ENCODE data around the gene DTNB.

DTNB gene

GRCh38 chr2:25587361-25587760, 86.0 kb downstream of the DTNB start:
- Histone ChIP-seq H3K27me3 (ENCODE audit: insufficient read depth, low read length) (no peaks in the 10 kb centered on the region), H3K4me1 (ENCODE audit: insufficient read depth, low read length) (peaks cover 23% of the 10 kb centered on the region), H3K36me3 (ENCODE audit: insufficient read depth, low read length) (no peaks in the 10 kb centered on the region), H3K27ac (ENCODE audit: low read depth, low read length) (no peak overlapping the region), H3K9ac (ENCODE audit: low read depth, low read length) (no peak overlapping the region), H3K9me3 (ENCODE audit: insufficient read depth, low read depth, low read length) (no peaks in the 10 kb centered on the region), H3K4me3 (ENCODE audit: low read length) (no peak overlapping the region)
- WGBS = 89% methylated on average over 3 of the region's 4 CpGs

GRCh38 chr2:25586726-25587144, 86.6 kb downstream of the DTNB start:
- Histone ChIP-seq H3K36me3 (ENCODE audit: insufficient read depth, low read length) (no peaks in the 10 kb centered on the region), H3K4me1 (ENCODE audit: insufficient read depth, low read length) (peaks cover 23% of the 10 kb centered on the region), H3K27ac (ENCODE audit: low read depth, low read length) (no peak overlapping the region), H3K4me3 (ENCODE audit: low read length) (no peak overlapping the region), H3K9ac (ENCODE audit: low read depth, low read length) (no peak overlapping the region), H3K9me3 (ENCODE audit: insufficient read depth, low read depth, low read length) (no peaks in the 10 kb centered on the region), H3K27me3 (ENCODE audit: insufficient read depth, low read length) (no peaks in the 10 kb centered on the region)
- WGBS = 87% methylated on average over 4 of the region's 4 CpGs

GRCh38 chr2:25585189-25585588, 88.2 kb downstream of the DTNB start:
- Histone ChIP-seq H3K36me3 (ENCODE audit: insufficient read depth, low read length) (no peaks in the 10 kb centered on the region), H3K4me3 (ENCODE audit: low read length) (no peak overlapping the region), H3K27me3 (ENCODE audit: insufficient read depth, low read length) (no peaks in the 10 kb centered on the region), H3K4me1 (ENCODE audit: insufficient read depth, low read length) (peaks cover 23% of the 10 kb centered on the region), H3K9ac (ENCODE audit: low read depth, low read length) (no peak overlapping the region), H3K9me3 (ENCODE audit: insufficient read depth, low read depth, low read length) (no peaks in the 10 kb centered on the region), H3K27ac (ENCODE audit: low read depth, low read length) (no peak overlapping the region)
- 83% methylated on average over 3 of the region's 3 CpGs for WGBS

GRCh38 chr2:25582077-25582830, 91.1 kb downstream of the DTNB start:
- Histone ChIP-seq H3K27ac (ENCODE audit: low read depth, low read length) (no peak overlapping the region), H3K9ac (ENCODE audit: low read depth, low read length) (no peak overlapping the region), H3K4me3 (ENCODE audit: low read length) (no peak overlapping the region), H3K4me1 (ENCODE audit: insufficient read depth, low read length) (peaks cover 15% of the 10 kb centered on the region), H3K27me3 (ENCODE audit: insufficient read depth, low read length) (no peaks in the 10 kb centered on the region), H3K36me3 (ENCODE audit: insufficient read depth, low read length) (no peaks in the 10 kb centered on the region), H3K9me3 (ENCODE audit: insufficient read depth, low read depth, low read length) (no peaks in the 10 kb centered on the region)
- whole genome bisulfite sequencing = 96% methylated on average over 10 of the region's 10 CpGs

GRCh38 chr2:25576596-25576995, 96.8 kb downstream of the DTNB start:
- no peak overlapping the region for H3K9ac ChIP-seq (ENCODE audit: low read depth, low read length)
- peaks cover 6% of the 10 kb centered on the region for H3K36me3 ChIP-seq (ENCODE audit: insufficient read depth, low read length)
- no peak overlapping the region for H3K4me3 ChIP-seq (ENCODE audit: low read length)
- H3K27ac ChIP-seq (ENCODE audit: low read depth, low read length) = no peak overlapping the region
- no peaks in the 10 kb centered on the region for H3K4me1 ChIP-seq (ENCODE audit: insufficient read depth, low read length)
- H3K9me3 ChIP-seq (ENCODE audit: insufficient read depth, low read depth, low read length) = no peaks in the 10 kb centered on the region
- H3K27me3 ChIP-seq (ENCODE audit: insufficient read depth, low read length) = no peaks in the 10 kb centered on the region
- 97% methylated on average over 6 of the region's 7 CpGs for WGBS

- no peaks in the 10 kb centered on the region for H3K4me1 ChIP-seq (ENCODE audit: insufficient read depth, low read length)
- H3K27ac ChIP-seq (ENCODE audit: low read depth, low read length) = no peak overlapping the region
- no peak overlapping the region for H3K9ac ChIP-seq (ENCODE audit: low read depth, low read length)
- no peaks in the 10 kb centered on the region for H3K9me3 ChIP-seq (ENCODE audit: insufficient read depth, low read depth, low read length)
- peaks cover 6% of the 10 kb centered on the region for H3K36me3 ChIP-seq (ENCODE audit: insufficient read depth, low read length)
- H3K27me3 ChIP-seq (ENCODE audit: insufficient read depth, low read length) = no peaks in the 10 kb centered on the region
- 95% methylated on average over 3 of the region's 3 CpGs for WGBS
- H3K4me3 ChIP-seq (ENCODE audit: low read length) = no peak overlapping the region
Measured at GRCh38 chr2:25572638-25573037, 100.7 kb downstream of the DTNB start.

- H3K27ac ChIP-seq (ENCODE audit: low read depth, low read length) = no peak overlapping the region
- H3K36me3 ChIP-seq (ENCODE audit: insufficient read depth, low read length) = no peaks in the 10 kb centered on the region
- H3K4me3 ChIP-seq (ENCODE audit: low read length) = no peak overlapping the region
- H3K9me3 ChIP-seq (ENCODE audit: insufficient read depth, low read depth, low read length) = no peaks in the 10 kb centered on the region
- H3K27me3 ChIP-seq (ENCODE audit: insufficient read depth, low read length) = no peaks in the 10 kb centered on the region
- H3K4me1 ChIP-seq (ENCODE audit: insufficient read depth, low read length) = no peaks in the 10 kb centered on the region
- H3K9ac ChIP-seq (ENCODE audit: low read depth, low read length) = no peak overlapping the region
- WGBS = 95% methylated on average over 3 of the region's 3 CpGs
Measured at GRCh38 chr2:25570161-25570845, 103.1 kb downstream of the DTNB start.

GRCh38 chr2:25567406-25567805, 106.0 kb downstream of the DTNB start:
- H3K9ac ChIP-seq (ENCODE audit: low read depth, low read length) = no peak overlapping the region
- no peaks in the 10 kb centered on the region for H3K4me1 ChIP-seq (ENCODE audit: insufficient read depth, low read length)
- H3K27ac ChIP-seq (ENCODE audit: low read depth, low read length) = no peak overlapping the region
- H3K4me3 ChIP-seq (ENCODE audit: low read length) = no peak overlapping the region
- no peaks in the 10 kb centered on the region for H3K36me3 ChIP-seq (ENCODE audit: insufficient read depth, low read length)
- no peaks in the 10 kb centered on the region for H3K27me3 ChIP-seq (ENCODE audit: insufficient read depth, low read length)
- 100% methylated on average over 1 of the region's 1 CpG for WGBS
- no peaks in the 10 kb centered on the region for H3K9me3 ChIP-seq (ENCODE audit: insufficient read depth, low read depth, low read length)

GRCh38 chr2:25566694-25567093, 106.7 kb downstream of the DTNB start:
- no peaks in the 10 kb centered on the region for H3K9me3 ChIP-seq (ENCODE audit: insufficient read depth, low read depth, low read length)

GRCh38 chr2:25566094-25566493, 107.3 kb downstream of the DTNB start:
- Histone ChIP-seq H3K27ac (ENCODE audit: low read depth, low read length) (no peak overlapping the region), H3K4me3 (ENCODE audit: low read length) (no peak overlapping the region), H3K36me3 (ENCODE audit: insufficient read depth, low read length) (no peaks in the 10 kb centered on the region), H3K4me1 (ENCODE audit: insufficient read depth, low read length) (no peaks in the 10 kb centered on the region), H3K9me3 (ENCODE audit: insufficient read depth, low read depth, low read length) (no peaks in the 10 kb centered on the region), H3K9ac (ENCODE audit: low read depth, low read length) (no peak overlapping the region), H3K27me3 (ENCODE audit: insufficient read depth, low read length) (no peaks in the 10 kb centered on the region)
- 72% methylated on average over 6 of the region's 6 CpGs for WGBS

More at GRCh38 chr2:25566694-25567093, 106.7 kb downstream of the DTNB start:
- Histone ChIP-seq H3K36me3 (ENCODE audit: insufficient read depth, low read length) (no peaks in the 10 kb centered on the region), H3K9ac (ENCODE audit: low read depth, low read length) (no peak overlapping the region), H3K27ac (ENCODE audit: low read depth, low read length) (no peak overlapping the region), H3K4me1 (ENCODE audit: insufficient read depth, low read length) (no peaks in the 10 kb centered on the region), H3K27me3 (ENCODE audit: insufficient read depth, low read length) (no peaks in the 10 kb centered on the region), H3K4me3 (ENCODE audit: low read length) (no peak overlapping the region)
- WGBS = 87% methylated on average over 2 of the region's 2 CpGs

- Histone ChIP-seq H3K9ac (ENCODE audit: low read depth, low read length) (no peak overlapping the region), H3K4me1 (ENCODE audit: insufficient read depth, low read length) (peaks cover 18% of the 10 kb centered on the region), H3K9me3 (ENCODE audit: insufficient read depth, low read depth, low read length) (no peaks in the 10 kb centered on the region), H3K36me3 (ENCODE audit: insufficient read depth, low read length) (no peaks in the 10 kb centered on the region), H3K27ac (ENCODE audit: low read depth, low read length) (no peak overlapping the region), H3K27me3 (ENCODE audit: insufficient read depth, low read length) (no peaks in the 10 kb centered on the region), H3K4me3 (ENCODE audit: low read length) (no peak overlapping the region)
- WGBS = 84% methylated on average over 5 of the region's 5 CpGs
Measured at GRCh38 chr2:25561136-25561850, 112.1 kb downstream of the DTNB start.

All from HUES64 (cell line).